ENCODE results near the gene THAP4. TPM values are rescaled to one million over a fixed set of nuclear protein-coding genes. Genes with fewer than 3 reads are reported as not detected.

Gene THAP4
- total and polyA plus RNA-seq, 2 experiments from 2014 or later = 62.9 to 80.4 TPM

DNA sequence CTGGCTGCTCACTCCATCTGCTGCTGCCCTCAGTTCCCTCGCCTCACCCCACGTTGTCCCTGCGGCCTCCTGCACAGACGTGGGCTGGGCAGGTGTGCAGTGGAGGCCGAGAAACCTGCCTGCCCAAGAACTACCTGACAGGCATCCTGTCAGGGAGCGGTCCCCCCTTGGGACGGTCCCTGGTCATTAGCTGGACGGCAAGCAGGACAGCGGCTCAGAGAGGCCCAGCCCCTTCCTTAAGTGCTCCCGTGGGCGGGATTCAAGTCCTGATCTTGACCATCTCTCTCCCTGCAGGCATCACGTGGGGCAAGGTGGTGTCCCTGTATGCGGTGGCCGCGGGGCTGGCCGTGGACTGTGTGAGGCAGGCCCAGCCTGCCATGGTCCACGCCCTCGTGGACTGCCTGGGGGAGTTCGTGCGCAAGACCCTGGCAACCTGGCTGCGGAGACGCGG is 67.1 kb downstream of the THAP4 start:
- Histone ChIP-seq H3K9me2 (ENCODE audit: insufficient read depth) (no peaks in the 10 kb centered on the region), H4K20me1 (replicated peaks; ENCODE audit: insufficient read depth) (no peaks in the 10 kb centered on the region; the same call in 1 of the 2 replicates), H3K4me1 (ENCODE audit: insufficient read depth) (no peaks in the 10 kb centered on the region), H3K79me2 (replicated peaks; ENCODE audit: insufficient read depth) (no peaks in the 10 kb centered on the region), H3K4me3 (no peak overlapping the region), H3K27ac (ENCODE audit: low read depth) (no peak overlapping the region), H3K36me3 (ENCODE audit: insufficient read depth) (no peaks in the 10 kb centered on the region), H3F3A (replicated peaks; ENCODE audit: low read depth) (no peaks in the 10 kb centered on the region), H3K4me2 (no peak overlapping the region), H2AFZ (no peak overlapping the region), H3K27me3 (ENCODE audit: insufficient read depth) (no peaks in the 10 kb centered on the region)
- Mint-ChIP-seq H3K4me3 (no peak overlapping the region), H3K4me1 (no peaks in the 10 kb centered on the region; the same call in 2 of the 3 replicates), H3K9me3 (no peaks in the 10 kb centered on the region), H3K36me3 (ENCODE audit: low read depth) (peaks cover 9% of the 10 kb centered on the region; the same call in 1 of the 3 replicates), H3K27ac (no peak overlapping the region), H3K27me3 (ENCODE audit: insufficient read depth, low read depth, poor library complexity) (peaks cover 9% of the 10 kb centered on the region)
- TF ChIP-seq NANOG (IDR thresholded peaks at IDR 0.05; ENCODE audit: borderline replicate concordance) = no peak
- TF ChIP-seq, protein P1, sequence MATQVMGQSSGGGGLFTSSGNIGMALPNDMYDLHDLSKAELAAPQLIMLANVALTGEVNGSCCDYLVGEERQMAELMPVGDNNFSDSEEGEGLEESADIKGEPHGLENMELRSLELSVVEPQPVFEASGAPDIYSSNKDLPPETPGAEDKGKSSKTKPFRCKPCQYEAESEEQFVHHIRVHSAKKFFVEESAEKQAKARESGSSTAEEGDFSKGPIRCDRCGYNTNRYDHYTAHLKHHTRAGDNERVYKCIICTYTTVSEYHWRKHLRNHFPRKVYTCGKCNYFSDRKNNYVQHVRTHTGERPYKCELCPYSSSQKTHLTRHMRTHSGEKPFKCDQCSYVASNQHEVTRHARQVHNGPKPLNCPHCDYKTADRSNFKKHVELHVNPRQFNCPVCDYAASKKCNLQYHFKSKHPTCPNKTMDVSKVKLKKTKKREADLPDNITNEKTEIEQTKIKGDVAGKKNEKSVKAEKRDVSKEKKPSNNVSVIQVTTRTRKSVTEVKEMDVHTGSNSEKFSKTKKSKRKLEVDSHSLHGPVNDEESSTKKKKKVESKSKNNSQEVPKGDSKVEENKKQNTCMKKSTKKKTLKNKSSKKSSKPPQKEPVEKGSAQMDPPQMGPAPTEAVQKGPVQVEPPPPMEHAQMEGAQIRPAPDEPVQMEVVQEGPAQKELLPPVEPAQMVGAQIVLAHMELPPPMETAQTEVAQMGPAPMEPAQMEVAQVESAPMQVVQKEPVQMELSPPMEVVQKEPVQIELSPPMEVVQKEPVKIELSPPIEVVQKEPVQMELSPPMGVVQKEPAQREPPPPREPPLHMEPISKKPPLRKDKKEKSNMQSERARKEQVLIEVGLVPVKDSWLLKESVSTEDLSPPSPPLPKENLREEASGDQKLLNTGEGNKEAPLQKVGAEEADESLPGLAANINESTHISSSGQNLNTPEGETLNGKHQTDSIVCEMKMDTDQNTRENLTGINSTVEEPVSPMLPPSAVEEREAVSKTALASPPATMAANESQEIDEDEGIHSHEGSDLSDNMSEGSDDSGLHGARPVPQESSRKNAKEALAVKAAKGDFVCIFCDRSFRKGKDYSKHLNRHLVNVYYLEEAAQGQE (IDR thresholded peaks at IDR 0.05; ENCODE audit: unreplicated experiment) = no peak
- no peak for TF ChIP-seq STAT1 (IDR thresholded peaks at IDR 0.05; ENCODE audit: unreplicated experiment)
- TF ChIP-seq, protein P2, sequence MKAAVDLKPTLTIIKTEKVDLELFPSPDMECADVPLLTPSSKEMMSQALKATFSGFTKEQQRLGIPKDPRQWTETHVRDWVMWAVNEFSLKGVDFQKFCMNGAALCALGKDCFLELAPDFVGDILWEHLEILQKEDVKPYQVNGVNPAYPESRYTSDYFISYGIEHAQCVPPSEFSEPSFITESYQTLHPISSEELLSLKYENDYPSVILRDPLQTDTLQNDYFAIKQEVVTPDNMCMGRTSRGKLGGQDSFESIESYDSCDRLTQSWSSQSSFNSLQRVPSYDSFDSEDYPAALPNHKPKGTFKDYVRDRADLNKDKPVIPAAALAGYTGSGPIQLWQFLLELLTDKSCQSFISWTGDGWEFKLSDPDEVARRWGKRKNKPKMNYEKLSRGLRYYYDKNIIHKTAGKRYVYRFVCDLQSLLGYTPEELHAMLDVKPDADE (IDR thresholded peaks at IDR 0.05) = no peak
- TF ChIP-seq JUNB (IDR thresholded peaks at IDR 0.05; ENCODE audit: unreplicated experiment) = no peak
- no peak for DNase-seq (ENCODE audit: low spot score)
- no peak for ATAC-seq

DNA sequence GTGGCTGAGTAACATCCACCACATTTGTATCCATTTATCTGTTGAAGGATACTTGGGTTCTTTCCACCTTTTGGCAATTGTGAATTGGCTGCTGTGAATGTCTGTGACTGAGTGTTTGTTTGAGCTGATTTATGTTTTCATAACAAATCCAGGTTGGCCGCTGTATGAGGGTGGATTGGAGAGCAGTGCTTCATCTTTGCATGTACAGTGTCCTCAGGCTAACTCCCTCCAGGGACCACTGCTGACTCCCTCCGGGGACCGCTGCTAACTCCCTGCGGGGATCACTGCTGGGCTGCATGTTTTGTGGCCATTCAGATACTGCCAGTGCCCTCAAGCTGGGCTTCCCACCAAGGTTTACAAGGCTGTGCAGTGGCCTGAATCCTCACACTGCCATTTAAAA is 68.2 kb downstream of the THAP4 start:
- H3F3A ChIP-seq (replicated peaks; ENCODE audit: low read depth) = no peaks in the 10 kb centered on the region
- H4K20me1 ChIP-seq (replicated peaks; ENCODE audit: insufficient read depth) = peaks cover 2% of the 10 kb centered on the region; the same call in 1 of the 2 replicates
- DNase-seq (ENCODE audit: low spot score) = no peak
- H3K9me2 ChIP-seq (ENCODE audit: insufficient read depth) = no peaks in the 10 kb centered on the region
- H3K4me3 ChIP-seq = no peak overlapping the region
- no peak overlapping the region for H3K4me2 ChIP-seq
- no peaks in the 10 kb centered on the region for H3K27me3 ChIP-seq (ENCODE audit: insufficient read depth)
- H3K4me1 ChIP-seq (ENCODE audit: insufficient read depth) = no peaks in the 10 kb centered on the region
- no peak overlapping the region for H2AFZ ChIP-seq
- no peak overlapping the region for H3K27ac Mint-ChIP-seq
- no peak for ATAC-seq
- no peak overlapping the region for H3K27ac ChIP-seq (ENCODE audit: low read depth)
- H3K4me1 Mint-ChIP-seq = no peaks in the 10 kb centered on the region; the same call in 2 of the 3 replicates
- no peaks in the 10 kb centered on the region for H3K36me3 ChIP-seq (ENCODE audit: insufficient read depth)
- no peaks in the 10 kb centered on the region for H3K79me2 ChIP-seq (replicated peaks; ENCODE audit: insufficient read depth)
- peaks cover 8% of the 10 kb centered on the region for H3K27me3 Mint-ChIP-seq (ENCODE audit: insufficient read depth, low read depth, poor library complexity)
- H3K4me3 Mint-ChIP-seq = no peak overlapping the region
- H3K36me3 Mint-ChIP-seq (ENCODE audit: low read depth) = peaks cover 9% of the 10 kb centered on the region; the same call in 1 of the 3 replicates
- no peaks in the 10 kb centered on the region for H3K9me3 Mint-ChIP-seq
- TF ChIP-seq CREB1 (CRISPR knock-in tag; IDR thresholded peaks at IDR 0.05; ENCODE audit: low read depth) (no peak), NANOG (IDR thresholded peaks at IDR 0.05; ENCODE audit: borderline replicate concordance) (no peak), STAT1 (IDR thresholded peaks at IDR 0.05; ENCODE audit: unreplicated experiment) (no peak), ZNF331 (CRISPR knock-in tag; IDR thresholded peaks at IDR 0.05; ENCODE audit: low read depth) (no peak), POLR2AphosphoS5 (IDR thresholded peaks at IDR 0.05; ENCODE audit: low read depth) (no peak), EZH2phosphoT487 (IDR thresholded peaks at IDR 0.05; ENCODE audit: unreplicated experiment) (no peak), JUNB (IDR thresholded peaks at IDR 0.05; ENCODE audit: unreplicated experiment) (no peak), ZNF114 (CRISPR knock-in tag; IDR thresholded peaks at IDR 0.05) (no peak), EZH2 (IDR thresholded peaks at IDR 0.05; ENCODE audit: low read depth, unreplicated experiment) (no peak)
- TF ChIP-seq, protein P3, sequence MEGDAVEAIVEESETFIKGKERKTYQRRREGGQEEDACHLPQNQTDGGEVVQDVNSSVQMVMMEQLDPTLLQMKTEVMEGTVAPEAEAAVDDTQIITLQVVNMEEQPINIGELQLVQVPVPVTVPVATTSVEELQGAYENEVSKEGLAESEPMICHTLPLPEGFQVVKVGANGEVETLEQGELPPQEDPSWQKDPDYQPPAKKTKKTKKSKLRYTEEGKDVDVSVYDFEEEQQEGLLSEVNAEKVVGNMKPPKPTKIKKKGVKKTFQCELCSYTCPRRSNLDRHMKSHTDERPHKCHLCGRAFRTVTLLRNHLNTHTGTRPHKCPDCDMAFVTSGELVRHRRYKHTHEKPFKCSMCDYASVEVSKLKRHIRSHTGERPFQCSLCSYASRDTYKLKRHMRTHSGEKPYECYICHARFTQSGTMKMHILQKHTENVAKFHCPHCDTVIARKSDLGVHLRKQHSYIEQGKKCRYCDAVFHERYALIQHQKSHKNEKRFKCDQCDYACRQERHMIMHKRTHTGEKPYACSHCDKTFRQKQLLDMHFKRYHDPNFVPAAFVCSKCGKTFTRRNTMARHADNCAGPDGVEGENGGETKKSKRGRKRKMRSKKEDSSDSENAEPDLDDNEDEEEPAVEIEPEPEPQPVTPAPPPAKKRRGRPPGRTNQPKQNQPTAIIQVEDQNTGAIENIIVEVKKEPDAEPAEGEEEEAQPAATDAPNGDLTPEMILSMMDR (conservative IDR thresholded peaks at IDR 0.05; ENCODE audit: low read depth in 2 of 2) = no peak
- TF ChIP-seq, protein P1 (IDR thresholded peaks at IDR 0.05; ENCODE audit: unreplicated experiment) = no peak
- TF ChIP-seq, protein P2 (IDR thresholded peaks at IDR 0.05) = no peak
